ENCODE data around the gene FAM241B. TPM values are rescaled to one million over a fixed set of nuclear protein-coding genes. Genes with fewer than 3 reads are reported as not detected.

Gene FAM241B
- total and polyA plus RNA-seq, 2 donors from 2014 or later, result 7.6 to 23.7 TPM

- Histone ChIP-seq H3K4me3 (ENCODE audit: low read length in 3 of 3) (no peak overlapping the region), H3K36me3 (ENCODE audit: control insufficient read depth in 2 of 3, insufficient read depth in 3 of 3, low read length in 3 of 3) (no peaks in the 10 kb centered on the region), H3K27me3 (ENCODE audit: control insufficient read depth, insufficient read depth, low read length) (no peaks in the 10 kb centered on the region), H3K4me1 (ENCODE audit: control insufficient read depth in 2 of 3, insufficient read depth in 2 of 3, low read depth in 1 of 3, low read length in 3 of 3) (no peaks in the 10 kb centered on the region), H3K27ac (ENCODE audit: low read depth in 2 of 2, low read length in 2 of 2) (no peak overlapping the region), H3K9me3 (ENCODE audit: control insufficient read depth in 2 of 3, insufficient read depth in 1 of 3, low read length in 3 of 3) (no peaks in the 10 kb centered on the region), H3K9ac (ENCODE audit: low read length in 3 of 3) (no peak overlapping the region)
- no peak for DNase-seq
- FAIRE-seq, result no peak
- no peak for TF ChIP-seq CTCF (IDR thresholded peaks at IDR 0.05; ENCODE audit: borderline replicate concordance, extremely low read depth, insufficient read depth)
- intact Hi-C loops (cut with DNase I), result no loop called here
Measured at GRCh38 chr10:69666756-69667155, 36.7 kb downstream of the FAM241B start.

GRCh38 chr10:69668721-69669120 lies 38.7 kb downstream of the FAM241B start:
- intact Hi-C loops (cut with DNase I), result no loop called here
- no peaks in the 10 kb centered on the region for H3K27me3 ChIP-seq (ENCODE audit: control insufficient read depth, insufficient read depth, low read length)
- no peak for FAIRE-seq

GRCh38 chr10:69669409-69669808 lies 39.4 kb downstream of the FAM241B start:
- Histone ChIP-seq H3K27me3 (ENCODE audit: control insufficient read depth, insufficient read depth, low read length) (no peaks in the 10 kb centered on the region), H3K27ac (ENCODE audit: low read depth in 2 of 2, low read length in 2 of 2) (no peak overlapping the region), H3K36me3 (ENCODE audit: control insufficient read depth in 2 of 3, insufficient read depth in 3 of 3, low read length in 3 of 3) (no peaks in the 10 kb centered on the region), H3K4me1 (ENCODE audit: control insufficient read depth in 2 of 3, insufficient read depth in 2 of 3, low read depth in 1 of 3, low read length in 3 of 3) (no peaks in the 10 kb centered on the region), H3K4me3 (ENCODE audit: low read length in 3 of 3) (no peak overlapping the region), H3K9ac (ENCODE audit: low read length in 3 of 3) (no peak overlapping the region), H3K9me3 (ENCODE audit: control insufficient read depth in 2 of 3, insufficient read depth in 1 of 3, low read length in 3 of 3) (no peaks in the 10 kb centered on the region)
- intact Hi-C loops (cut with DNase I), result no loop called here
- no peak for DNase-seq
- no peak for TF ChIP-seq CTCF (IDR thresholded peaks at IDR 0.05; ENCODE audit: borderline replicate concordance, extremely low read depth, insufficient read depth)
- FAIRE-seq, result no peak

More at GRCh38 chr10:69668721-69669120, 38.7 kb downstream of the FAM241B start:
- H3K4me1 ChIP-seq (ENCODE audit: control insufficient read depth in 2 of 3, insufficient read depth in 2 of 3, low read depth in 1 of 3, low read length in 3 of 3), result no peaks in the 10 kb centered on the region
- DNase-seq, result no peak
- no peak overlapping the region for H3K27ac ChIP-seq (ENCODE audit: low read depth in 2 of 2, low read length in 2 of 2)
- H3K9ac ChIP-seq (ENCODE audit: low read length in 3 of 3), result no peak overlapping the region
- TF ChIP-seq CTCF (IDR thresholded peaks at IDR 0.05; ENCODE audit: borderline replicate concordance, extremely low read depth, insufficient read depth), result no peak
- H3K36me3 ChIP-seq (ENCODE audit: control insufficient read depth in 2 of 3, insufficient read depth in 3 of 3, low read length in 3 of 3), result no peaks in the 10 kb centered on the region
- no peaks in the 10 kb centered on the region for H3K9me3 ChIP-seq (ENCODE audit: control insufficient read depth in 2 of 3, insufficient read depth in 1 of 3, low read length in 3 of 3)
- H3K4me3 ChIP-seq (ENCODE audit: low read length in 3 of 3), result no peak overlapping the region

- Histone ChIP-seq H3K27ac (ENCODE audit: low read depth in 2 of 2, low read length in 2 of 2) (no peak overlapping the region), H3K36me3 (ENCODE audit: control insufficient read depth in 2 of 3, insufficient read depth in 3 of 3, low read length in 3 of 3) (no peaks in the 10 kb centered on the region), H3K4me1 (ENCODE audit: control insufficient read depth in 2 of 3, insufficient read depth in 2 of 3, low read depth in 1 of 3, low read length in 3 of 3) (no peaks in the 10 kb centered on the region), H3K9ac (ENCODE audit: low read length in 3 of 3) (no peak overlapping the region), H3K4me3 (ENCODE audit: low read length in 3 of 3) (no peak overlapping the region), H3K9me3 (ENCODE audit: control insufficient read depth in 2 of 3, insufficient read depth in 1 of 3, low read length in 3 of 3) (no peaks in the 10 kb centered on the region), H3K27me3 (ENCODE audit: control insufficient read depth, insufficient read depth, low read length) (no peaks in the 10 kb centered on the region)
- no peak for DNase-seq
- no peak for TF ChIP-seq CTCF (IDR thresholded peaks at IDR 0.05; ENCODE audit: borderline replicate concordance, extremely low read depth, insufficient read depth)
- intact Hi-C loops (cut with DNase I), result no loop called here
- FAIRE-seq, result no peak
Measured at GRCh38 chr10:69673521-69673920, 43.5 kb downstream of the FAM241B start.

All from kidney (tissue), 14 donors.